RWPE2 (cell line): ENCODE measurements around the gene UBXN10.

Experiments
- ATAC-seq: fragments of 200-7000 bp; cut with Tn5 transposase; 3 replicates; pipeline ENCODE4 v1.9.1; 2021; ENCODE audit warnings: low read depth
- DNase-seq: peaks from one replicate; pipeline ENCODE4 v3.0.0-alpha.2; 2020; ENCODE audit warnings: low spot score
- H3K27ac ChIP-seq: fragments of 450-650 bp; 2 replicates; pipeline ENCODE4 v1.5.1; 2017; ENCODE audit warnings: mild to moderate bottlenecking; ENCODE audit not compliant: poor library complexity, severe bottlenecking
- H3K27me3 ChIP-seq: fragments of 250-450 bp; sonication (Bioruptor Pico); 2 replicates; pipeline ENCODE4 v1.5.1; 2021; ENCODE audit warnings: mild to moderate bottlenecking, moderate library complexity; ENCODE audit not compliant: insufficient read depth, poor library complexity, severe bottlenecking
- H3K36me3 ChIP-seq: fragments of 250-450 bp; sonication (Bioruptor Pico); 2 replicates; pipeline ENCODE4 v1.5.1; 2020; ENCODE audit warnings: low read depth, mild to moderate bottlenecking, moderate library complexity
- H3K4me1 ChIP-seq: fragments of 250-450 bp; sonication (Bioruptor Pico); 2 replicates; pipeline ENCODE4 v1.5.1; 2021; ENCODE audit warnings: mild to moderate bottlenecking, moderate library complexity; ENCODE audit not compliant: insufficient read depth, poor library complexity, severe bottlenecking
- H3K4me3 ChIP-seq: fragments of 250-450 bp; sonication (Bioruptor Pico); 2 replicates; pipeline ENCODE4 v1.5.1; 2021; ENCODE audit warnings: mild to moderate bottlenecking, moderate library complexity; ENCODE audit not compliant: severe bottlenecking
- H3K9me3 ChIP-seq: fragments of 250-450 bp; sonication (Bioruptor Pico); 2 replicates; pipeline ENCODE4 v1.5.1; 2021; ENCODE audit warnings: mild to moderate bottlenecking, moderate library complexity; ENCODE audit not compliant: severe bottlenecking
- CTCF ChIP-seq: fragments of 450-650 bp; IDR thresholded peaks from one replicate; pipeline ENCODE4 v1.5.1; 2017; ENCODE audit warnings: mild to moderate bottlenecking, moderate library complexity; ENCODE audit not compliant: poor library complexity, severe bottlenecking

UBXN10 gene

GRCh38 chr1:20207546-20207945, 21.6 kb downstream of the UBXN10 start:
- Histone ChIP-seq H3K4me1 (peaks cover 25% of the 10 kb centered on the region), H3K27me3 (no peaks in the 10 kb centered on the region), H3K4me3 (no peak overlapping the region), H3K36me3 (no peaks in the 10 kb centered on the region), H3K9me3 (no peaks in the 10 kb centered on the region), H3K27ac (no peak overlapping the region)
- ATAC-seq = no peak
- no peak for TF ChIP-seq CTCF
- no peak for DNase-seq

- ATAC-seq (no peak), DNase-seq (no peak)
- no peak overlapping the region for H3K4me3 ChIP-seq
- H3K27ac ChIP-seq = no peak overlapping the region
- no peaks in the 10 kb centered on the region for H3K27me3 ChIP-seq
- TF ChIP-seq CTCF = no peak
- peaks cover 36% of the 10 kb centered on the region for H3K4me1 ChIP-seq
- H3K36me3 ChIP-seq = no peaks in the 10 kb centered on the region
- no peaks in the 10 kb centered on the region for H3K9me3 ChIP-seq
Measured at GRCh38 chr1:20209471-20209870, 23.6 kb downstream of the UBXN10 start.

- Histone ChIP-seq H3K4me3 (no peak overlapping the region), H3K4me1 (peaks cover 36% of the 10 kb centered on the region), H3K9me3 (no peaks in the 10 kb centered on the region), H3K27ac (peak overlapping the region; percentile 97), H3K27me3 (no peaks in the 10 kb centered on the region), H3K36me3 (no peaks in the 10 kb centered on the region)
- ATAC-seq (no peak), DNase-seq (no peak)
- TF ChIP-seq CTCF = no peak
Measured at GRCh38 chr1:20210736-20211460, 25.0 kb downstream of the UBXN10 start.

- Histone ChIP-seq H3K4me3 (no peak overlapping the region), H3K4me1 (peaks cover 36% of the 10 kb centered on the region), H3K9me3 (no peaks in the 10 kb centered on the region), H3K27ac (peak overlapping the region; percentile 97), H3K36me3 (no peaks in the 10 kb centered on the region), H3K27me3 (no peaks in the 10 kb centered on the region)
- TF ChIP-seq CTCF = no peak
- DNase-seq (peak; percentile 88), ATAC-seq (peak; percentile 89)
Measured at GRCh38 chr1:20211511-20211931, 25.6 kb downstream of the UBXN10 start.

DNA sequence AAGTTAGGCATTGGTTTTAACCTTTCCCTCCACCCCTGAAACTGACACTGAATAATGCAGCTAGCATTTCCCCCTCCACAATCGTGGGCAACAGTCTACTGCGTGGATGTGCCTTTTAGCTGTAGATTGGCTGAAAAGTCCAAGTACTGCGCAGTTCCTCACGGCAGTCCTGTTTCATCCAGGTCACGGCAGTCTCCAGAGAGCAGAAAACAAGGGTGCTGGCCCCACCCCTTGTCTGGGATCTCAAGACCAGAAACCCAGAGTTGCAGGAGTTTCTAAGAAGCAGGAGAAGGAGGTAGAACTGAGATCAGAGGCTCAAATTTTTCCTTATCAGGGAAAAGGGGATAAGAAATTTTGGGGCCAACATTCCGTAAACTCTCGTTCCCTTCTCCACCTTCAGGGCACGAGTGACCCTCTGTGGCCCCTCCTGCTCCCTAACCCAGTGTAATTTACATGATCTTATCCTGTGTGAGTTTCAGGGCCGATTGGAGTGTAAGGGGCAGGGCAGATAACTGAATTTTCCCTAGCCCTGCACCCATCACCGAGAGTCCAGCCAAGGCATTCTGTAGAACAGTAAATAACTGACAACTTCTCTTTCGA, 26.3 kb downstream of the UBXN10 start:
- no peak overlapping the region for H3K4me3 ChIP-seq
- no peaks in the 10 kb centered on the region for H3K27me3 ChIP-seq
- TF ChIP-seq CTCF = no peak
- H3K4me1 ChIP-seq = peaks cover 35% of the 10 kb centered on the region
- H3K27ac ChIP-seq = peak overlapping the region; percentile 97
- DNase-seq (no peak), ATAC-seq (no peak)
- H3K9me3 ChIP-seq = no peaks in the 10 kb centered on the region
- H3K36me3 ChIP-seq = no peaks in the 10 kb centered on the region
